Stomach (tissue), 9 donors: ENCODE data around the gene NAPG. TPM values are rescaled to one million over a fixed set of nuclear protein-coding genes. Genes with fewer than 3 reads are reported as not detected.

Source experiments
- DNase-seq, 2 donors: peaks; one replicate each; pipeline versions ENCODE4 v3.0.0 to v3.0.0-alpha.2; 2013 to 2019
- H3K27ac ChIP-seq, 5 donors: fragments of 200-600 bp in 4 of 5; sonication (generic) in 4 of 5; one replicate each; pipeline ENCODE4 v1.5.1; 2013 to 2019; ENCODE audit warnings: mild to moderate bottlenecking in 1 of 5, moderate library complexity in 1 of 5
- H3K27me3 ChIP-seq, 3 donors: fragments of 200-600 bp; sonication (generic); one replicate each; pipeline ENCODE4 v1.5.1; 2017 to 2019; ENCODE audit warnings: mixed run types in 1 of 3
- H3K36me3 ChIP-seq, 4 donors: fragments of 200-600 bp; sonication (generic); 1 replicate in 3 of 4; 2 replicates in 1 of 4; pipeline ENCODE4 v1.5.1; 2016 to 2019
- H3K4me1 ChIP-seq, 4 donors: fragments of 200-600 bp; sonication (generic); one replicate each; pipeline ENCODE4 v1.5.1; 2016 to 2019
- H3K4me3 ChIP-seq, 4 donors: fragments of 200-600 bp; sonication (generic) in 3 of 4; one replicate each; pipeline ENCODE4 v1.5.1; 2016 to 2019; ENCODE audit warnings: mild to moderate bottlenecking in 1 of 4
- H3K9me3 ChIP-seq, 4 donors: fragments of 200-600 bp; sonication (generic); one replicate each; pipeline ENCODE4 v1.5.1; 2016 to 2019
- CTCF ChIP-seq, 7 experiments: fragments of 450-650 bp in 4 of 7; fragments of 200-600 bp in 3 of 7; sonication (generic) in 3 of 7; IDR thresholded peaks; one replicate each; pipeline ENCODE4 v1.5.1; 2016 to 2019; ENCODE audit warnings: antibody characterized with exemption in 7 of 7, control low read depth in 2 of 7, mild to moderate bottlenecking in 1 of 7
- EP300 ChIP-seq: sonication (generic); formaldehyde crosslinking; IDR thresholded peaks from one replicate; pipeline ENCODE4 v1.6.1; 2017; ENCODE audit warnings: antibody characterized with exemption
- POLR2A ChIP-seq, 4 donors: fragments of 450-650 bp; IDR thresholded peaks; one replicate each; pipeline ENCODE4 v1.6.1; 2016; ENCODE audit warnings: antibody characterized with exemption in 4 of 4, control low read depth in 2 of 4, mild to moderate bottlenecking in 1 of 4, moderate library complexity in 1 of 4
- POLR2AphosphoS5 ChIP-seq, 3 donors: sonication (generic); formaldehyde crosslinking; IDR thresholded peaks; one replicate each; pipeline ENCODE4 v1.6.1; 2016; ENCODE audit warnings: antibody characterized with exemption in 3 of 3
- WGBS, 5 donors: extraction: QIAGEN DNeasy Blood & Tissue Kit in 3 of 5; methylation state at CpG; one replicate each; pipeline versions ENCODE4 v1.1.5 to v1.1.7; 2013 to 2018; 5-methylcytosine and 5-hydroxymethylcytosine counted together
- intact Hi-C: fragments of 100-400 bp; cut with DNase I; formaldehyde crosslinking; loops from one replicate; pipeline ENCODE4 v1.15.1; 2023; ENCODE audit warnings: low total_unique reads
- polyA plus RNA-seq, 3 donors: library from polyadenylated mRNA; stranded (reverse); fragments of 200-250 nt; gene quantifications; one replicate each; pipeline ENCODE4 v1.2.3, GENCODE V29; 2013
- total RNA-seq, 5 donors: library from RNA; depleted of rRNA; stranded (reverse); fragments of >200 nt; gene quantifications; one replicate each; pipeline versions ENCODE4 v1.1.0 to v1.2.3, GENCODE V29; 2014 to 2016
- donor health status: healthy with polysubstance abuse.
- donor health status: Bipolar disorder and iron deficiency.
- donor health status: healthy.

NAPG gene
- total and polyA plus RNA-seq, 8 donors, result 5.5 to 83.7 (median 17.6) TPM

- H3K4me1 ChIP-seq, result peaks cover 0 to 6% (median 0%) of the 10 kb centered on the region in 4 donors
- no peak overlapping the region for H3K4me3 ChIP-seq
- no peaks in the 10 kb centered on the region for H3K9me3 ChIP-seq
- no peaks in the 10 kb centered on the region for H3K27me3 ChIP-seq
- WGBS, 5 donors, result 69 to 80% (median 71%) methylated on average over 2 of the region's 2 CpGs
- H3K36me3 ChIP-seq, result no peaks in the 10 kb centered on the region
- H3K27ac ChIP-seq, result no peak overlapping the region
- TF ChIP-seq CTCF (IDR thresholded peaks at IDR 0.05) (no peak), EP300 (no peak), POLR2AphosphoS5 (IDR thresholded peaks at IDR 0.05) (no peak), POLR2A (IDR thresholded peaks at IDR 0.05) (no peak)
- intact Hi-C loops, result no loop called here
- no peak for DNase-seq
These were observed 29.9 kb upstream of the NAPG start for GRCh38 chr18:10495936-10496335.

GRCh38 chr18:10497206-10497749 lies 28.5 kb upstream of the NAPG start:
- intact Hi-C loops, result no loop called here
- Histone ChIP-seq H3K27me3 (no peaks in the 10 kb centered on the region), H3K4me1 (peaks cover 0 to 6% (median 0%) of the 10 kb centered on the region in 4 donors), H3K4me3 (no peak overlapping the region), H3K27ac (no peak overlapping the region), H3K36me3 (no peaks in the 10 kb centered on the region), H3K9me3 (no peaks in the 10 kb centered on the region)
- TF ChIP-seq EP300 (no peak), POLR2A (IDR thresholded peaks at IDR 0.05) (no peak), CTCF (IDR thresholded peaks at IDR 0.05) (no peak), POLR2AphosphoS5 (IDR thresholded peaks at IDR 0.05) (no peak)
- no peak for DNase-seq

GRCh38 chr18:10499230-10499629 lies 26.6 kb upstream of the NAPG start:
- H3K4me1 ChIP-seq, result no peaks in the 10 kb centered on the region
- H3K27ac ChIP-seq, result no peak overlapping the region
- WGBS, 5 donors, result 71 to 76% (median 75%) methylated on average over 6 of the region's 6 CpGs
- TF ChIP-seq POLR2AphosphoS5 (IDR thresholded peaks at IDR 0.05) (no peak), EP300 (no peak), CTCF (IDR thresholded peaks at IDR 0.05) (no peak), POLR2A (IDR thresholded peaks at IDR 0.05) (no peak)
- intact Hi-C loops, result no loop called here
- no peak for DNase-seq
- no peaks in the 10 kb centered on the region for H3K36me3 ChIP-seq
- no peak overlapping the region for H3K4me3 ChIP-seq
- H3K27me3 ChIP-seq, result no peaks in the 10 kb centered on the region
- peaks cover 0 to under 1% (median 0%) of the 10 kb centered on the region in 4 donors for H3K9me3 ChIP-seq

- WGBS, 5 donors, result 47 to 93% (median 72%) methylated on average over 2 of the region's 2 CpGs
- Histone ChIP-seq H3K27me3 (no peaks in the 10 kb centered on the region), H3K9me3 (peaks cover 0 to 8% (median 1%) of the 10 kb centered on the region in 4 donors), H3K36me3 (no peaks in the 10 kb centered on the region), H3K27ac (no peak overlapping the region), H3K4me1 (no peaks in the 10 kb centered on the region), H3K4me3 (no peak overlapping the region)
- DNase-seq, result no peak
- TF ChIP-seq CTCF (IDR thresholded peaks at IDR 0.05) (no peak), POLR2A (IDR thresholded peaks at IDR 0.05) (no peak), POLR2AphosphoS5 (IDR thresholded peaks at IDR 0.05) (no peak), EP300 (no peak)
- intact Hi-C loops, result no loop called here
These were observed 25.8 kb upstream of the NAPG start for GRCh38 chr18:10500038-10500437.
